ENCODE data around the gene CHST4.

The CHST4 gene

GRCh38 chr16:71585318-71585703 lies 59.1 kb downstream of the CHST4 start:
- Histone ChIP-seq H3K4me3 (ENCODE audit: low read length) (no peak overlapping the region), H3K9me2 (replicated peaks; ENCODE audit: insufficient read depth, low read length) (no peaks in the 10 kb centered on the region), H3K9ac (ENCODE audit: low read length) (no peak overlapping the region)

More at GRCh38 chr16:71585318-71585703, 59.1 kb downstream of the CHST4 start:
- H4K20me1 ChIP-seq (ENCODE audit: insufficient read depth, low read length), result no peaks in the 10 kb centered on the region
- no peaks in the 10 kb centered on the region for H3K9me3 ChIP-seq (replicated peaks; ENCODE audit: insufficient read depth, low read length)
- no peaks in the 10 kb centered on the region for H3K4me1 ChIP-seq (ENCODE audit: low read length)
- no peaks in the 10 kb centered on the region for H3F3A ChIP-seq (ENCODE audit: insufficient read depth, low read length)
- H3K4me2 ChIP-seq (ENCODE audit: low read depth, low read length), result no peak overlapping the region
- H2AFZ ChIP-seq (ENCODE audit: low read length), result no peak overlapping the region
- H3K27ac ChIP-seq (ENCODE audit: low read length), result no peak overlapping the region
- no peaks in the 10 kb centered on the region for H3K79me2 ChIP-seq (ENCODE audit: low read length)
- H3K36me3 ChIP-seq (replicated peaks; ENCODE audit: insufficient read depth, low read length), result no peaks in the 10 kb centered on the region
- DNase-seq, result no peak
- H3K27me3 ChIP-seq (replicated peaks; ENCODE audit: insufficient read depth, low read length), result no peaks in the 10 kb centered on the region
- TF ChIP-seq EZH2phosphoT487 (IDR thresholded peaks at IDR 0.05; ENCODE audit: low read length) (no peak), EZH2 (optimal IDR thresholded peaks at IDR 0.05; ENCODE audit: low read depth, low read length) (no peak), CTCF (IDR thresholded peaks at IDR 0.05; ENCODE audit: low read length) (no peak)

Data from MM.1S (cell line).